Endothelial cell of umbilical vein (primary cell): ENCODE data around the gene TOPORS. TPM values are rescaled to one million over a fixed set of nuclear protein-coding genes. Genes with fewer than 3 reads are reported as not detected.

Experiments
- BruUV-seq: library from RNA; stranded (reverse); fragments of 400-500 nt; replicated peaks from 2 replicates; lab custom pipeline; 2021; lab: Mats Ljungman, UMichigan
- CTCF ChIA-PET: fragments of 300-600, 350-600 bp; sonication (Branson Sonifier 250); formaldehyde crosslinking; loops from one replicate; lab custom pipeline; 2021; ENCODE audit warnings: antibody characterized with exemption, inconsistent platforms; lab: Charles Lee
- POLR2A ChIA-PET: fragments of 300-600, 350-600 bp; sonication (Branson Sonifier 250); formaldehyde crosslinking; loops from one replicate; lab custom pipeline; 2021; ENCODE audit warnings: antibody characterized with exemption, inconsistent platforms; lab: Charles Lee
- DNase-seq: peaks from one replicate; pipeline ENCODE4 v3.0.0-alpha.2; 2011; ENCODE audit warnings: low read depth, low spot score
- FAIRE-seq: peaks from 2 replicates; lab custom pipeline; 2011; peaks lifted over from hg19 to GRCh38; lab: Jason Lieb, UNC
- H2AFZ ChIP-seq: 2 replicates; pipeline ENCODE4 v1.6.0; 2012; ENCODE audit warnings: low read depth, low read length, control low read depth, inconsistent platforms
- H3K27ac ChIP-seq: 2 replicates; pipeline ENCODE4 v1.5.1; 2011; ENCODE audit warnings: low read depth, mild to moderate bottlenecking, control low read depth, low read length, moderate library complexity; ENCODE audit not compliant: insufficient read depth
- H3K27me3 ChIP-seq, 2 experiments: 2 replicates each; pipeline versions ENCODE4 v1.6.0 to v1.6.1; 2011; ENCODE audit warnings: low read length in 2 of 2, mixed read lengths in 1 of 2; ENCODE audit not compliant: control insufficient read depth in 2 of 2, insufficient read depth in 2 of 2
- H3K36me3 ChIP-seq, 2 experiments: 2 replicates in 1 of 2; 3 replicates in 1 of 2; pipeline ENCODE4 v1.5.1; 2011; ENCODE audit warnings: low read length in 2 of 2, mild to moderate bottlenecking in 1 of 2, moderate library complexity in 1 of 2; ENCODE audit not compliant: control insufficient read depth in 2 of 2, insufficient read depth in 2 of 2; ENCODE audit errors: extremely low read depth in 1 of 2
- H3K4me1 ChIP-seq: 3 replicates; pipeline ENCODE4 v1.5.1; 2011; ENCODE audit warnings: mild to moderate bottlenecking, low read length; ENCODE audit not compliant: control insufficient read depth, insufficient read depth; ENCODE audit errors: extremely low read depth
- H3K4me2 ChIP-seq: 2 replicates; pipeline ENCODE4 v1.6.1; 2011; ENCODE audit warnings: low read length, control low read depth, mixed read lengths; ENCODE audit not compliant: insufficient read depth
- H3K4me3 ChIP-seq, 3 experiments: fragments of 200-600 bp in 1 of 3; sonication (generic), shearing (Covaris generic) in 1 of 3; replicated peaks in 1 of 3; 2 replicates each; pipeline ENCODE4 v1.5.1; 2011 to 2016; ENCODE audit warnings: control low read depth in 3 of 3, low read length in 3 of 3, mild to moderate bottlenecking in 2 of 3, inconsistent platforms in 1 of 3, low read depth in 1 of 3, moderate library complexity in 1 of 3; ENCODE audit not compliant: insufficient read depth in 1 of 3
- H3K79me2 ChIP-seq: 2 replicates; pipeline ENCODE4 v1.6.0; 2012; ENCODE audit warnings: low read length, inconsistent platforms; ENCODE audit not compliant: control insufficient read depth, insufficient read depth
- H3K9ac ChIP-seq: replicated peaks from 2 replicates; pipeline ENCODE3; 2011; ENCODE audit warnings: low read length, control low read depth; ENCODE audit not compliant: insufficient read depth; ENCODE audit errors: extremely low read depth
- H3K9me1 ChIP-seq: replicated peaks from 3 replicates; pipeline ENCODE4 v1.6.0; 2011; ENCODE audit warnings: mild to moderate bottlenecking, low read length; ENCODE audit not compliant: control insufficient read depth, insufficient read depth; ENCODE audit errors: extremely low read depth
- H3K9me3 ChIP-seq: replicated peaks from 2 replicates; pipeline ENCODE4 v1.5.1; 2012; ENCODE audit warnings: low read length, inconsistent platforms; ENCODE audit not compliant: control insufficient read depth, insufficient read depth
- H4K20me1 ChIP-seq: replicated peaks from 2 replicates; pipeline ENCODE3; 2011; ENCODE audit warnings: mild to moderate bottlenecking, low read length; ENCODE audit not compliant: control insufficient read depth, insufficient read depth; ENCODE audit errors: extremely low read depth
- EZH2 ChIP-seq: IDR thresholded peaks from 2 replicates; pipeline ENCODE4 v1.6.1; 2012; ENCODE audit warnings: borderline replicate concordance, low read depth, mild to moderate bottlenecking, moderate library complexity, low read length, inconsistent platforms; ENCODE audit not compliant: severe bottlenecking
- FOS ChIP-seq: IDR thresholded peaks from 2 replicates; pipeline ENCODE4 v1.6.1; 2011; ENCODE audit warnings: mild to moderate bottlenecking, low read length, moderate library complexity, borderline replicate concordance; ENCODE audit not compliant: insufficient read depth
- GATA2 ChIP-seq: IDR thresholded peaks from 2 replicates; pipeline ENCODE4 v1.7.0; 2011; ENCODE audit warnings: low read depth, mild to moderate bottlenecking, moderate library complexity, mixed read lengths, low read length; ENCODE audit not compliant: insufficient read length, insufficient read depth
- JUN ChIP-seq: IDR thresholded peaks from 2 replicates; pipeline ENCODE4 v1.6.1; 2011; ENCODE audit warnings: borderline replicate concordance, low read depth; ENCODE audit not compliant: insufficient read length, insufficient read depth
- MYC ChIP-seq: IDR thresholded peaks from one replicate; pipeline ENCODE4 v1.6.1; 2011; ENCODE audit warnings: mild to moderate bottlenecking, low read depth, low read length
- POLR2A ChIP-seq: IDR thresholded peaks from 2 replicates; pipeline ENCODE4 v1.6.1; 2012; ENCODE audit warnings: low read depth, mild to moderate bottlenecking, control low read depth, low read length
- POLR2AphosphoS5 ChIP-seq: IDR thresholded peaks from 2 replicates; pipeline ENCODE4 v1.6.1; 2012; ENCODE audit warnings: low read depth, mild to moderate bottlenecking, control low read depth, low read length, moderate library complexity; ENCODE audit not compliant: insufficient read depth
- dilution Hi-C: fragments of 300-500 bp; cut with MboI; formaldehyde crosslinking; loops from one replicate; pipeline ENCODE4 v1.15.0; 2019; ENCODE audit warnings: low sequenced_read_pairs; ENCODE audit not compliant: extremely low pct_ligation_motif_present
- intact Hi-C: fragments of 100-400 bp; cut with micrococcal nuclease; formaldehyde crosslinking; loops from one replicate; pipeline ENCODE4 v1.10.0; 2022
- polyA plus RNA-seq, 4 experiments: library from polyadenylated mRNA; depleted of rRNA in 3 of 4; stranded (reverse) in 3 of 4; unstranded in 1 of 4; fragments of >200 nt; gene quantifications; 2 replicates each; pipeline versions ENCODE4 v1.2.1 to v1.2.3, GENCODE V29; 2011 to 2012; ENCODE audit warnings: missing spikeins in 1 of 4
- total RNA-seq: library from RNA; stranded (reverse); gene quantifications from 2 replicates; pipeline ENCODE4 v1.2.3, GENCODE V29; 2021
- TF ChIP-seq, protein P1 (sequence below), 2 donors: IDR thresholded peaks; 1 replicate in 1 of 2; 2 replicates in 1 of 2; pipeline ENCODE4 v1.5.1; 2011; ENCODE audit warnings: low read length in 2 of 2, mild to moderate bottlenecking in 2 of 2, moderate library complexity in 2 of 2, control low read depth in 1 of 2, inconsistent platforms in 1 of 2, low read depth in 1 of 2; ENCODE audit not compliant: insufficient read depth in 1 of 2; ENCODE audit errors: extremely low read depth in 1 of 2
- TF ChIP-seq, protein P2 (sequence below): IDR thresholded peaks from 2 replicates; pipeline ENCODE4 v1.6.1; 2011; ENCODE audit not compliant: insufficient read depth, insufficient read length

TOPORS gene
- total and polyA plus RNA-seq, 2 donors (not counting 3 experiments of a cell fraction or from before 2014, with no cell fraction given) = 6.1 to 16.2 TPM

DNA sequence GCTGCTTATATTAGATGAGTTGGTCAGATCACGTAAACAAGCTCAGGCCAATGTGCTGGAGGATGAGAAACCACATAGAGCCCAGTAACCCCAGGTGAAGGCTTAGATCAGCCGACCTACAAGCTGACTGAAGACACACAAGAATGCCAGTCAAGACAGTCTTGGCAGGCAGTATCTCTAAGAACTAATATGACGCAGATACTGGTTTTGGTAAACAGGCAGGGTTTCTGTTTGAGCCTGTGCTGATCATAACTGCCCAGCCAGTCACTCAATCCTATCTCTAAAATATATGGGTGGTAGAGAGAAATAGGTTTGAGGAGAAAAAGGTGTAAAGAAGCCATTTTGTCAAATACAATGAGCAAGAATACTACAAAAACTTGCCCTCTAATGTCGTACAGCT, 18.6 kb downstream of the TOPORS start:
- no peak overlapping the region for H3K9ac ChIP-seq
- no TSS peak for BruUV-seq
- H3K27me3 ChIP-seq = no peaks in the 10 kb centered on the region
- H3K36me3 ChIP-seq = no peaks in the 10 kb centered on the region
- DNase-seq = no peak
- H3K4me2 ChIP-seq = no peak overlapping the region
- FAIRE-seq = no peak
- H3K9me3 ChIP-seq = no peaks in the 10 kb centered on the region
- no peak overlapping the region for H3K27ac ChIP-seq
- H4K20me1 ChIP-seq = no peaks in the 10 kb centered on the region
- POLR2A ChIA-PET = no interaction called here
- H3K79me2 ChIP-seq = no peaks in the 10 kb centered on the region
- H3K4me1 ChIP-seq = no peaks in the 10 kb centered on the region
- dilution Hi-C loops = no loop called here
- CTCF ChIA-PET = interaction anchor here (0.6 to 1.1 kb wide), 2 partner anchors 38 to 48 kb away, joined by 4 read pairs; no protein-coding TSS in a partner anchor
- H3K9me1 ChIP-seq = no peaks in the 10 kb centered on the region
- intact Hi-C loops = no loop called here
- no peak overlapping the region for H3K4me3 ChIP-seq
- no peak overlapping the region for H2AFZ ChIP-seq
- TF ChIP-seq MYC (no peak), EZH2 (no peak), POLR2A (no peak), JUN (no peak), GATA2 (no peak), FOS (no peak), POLR2AphosphoS5 (no peak)
- TF ChIP-seq, protein P1, sequence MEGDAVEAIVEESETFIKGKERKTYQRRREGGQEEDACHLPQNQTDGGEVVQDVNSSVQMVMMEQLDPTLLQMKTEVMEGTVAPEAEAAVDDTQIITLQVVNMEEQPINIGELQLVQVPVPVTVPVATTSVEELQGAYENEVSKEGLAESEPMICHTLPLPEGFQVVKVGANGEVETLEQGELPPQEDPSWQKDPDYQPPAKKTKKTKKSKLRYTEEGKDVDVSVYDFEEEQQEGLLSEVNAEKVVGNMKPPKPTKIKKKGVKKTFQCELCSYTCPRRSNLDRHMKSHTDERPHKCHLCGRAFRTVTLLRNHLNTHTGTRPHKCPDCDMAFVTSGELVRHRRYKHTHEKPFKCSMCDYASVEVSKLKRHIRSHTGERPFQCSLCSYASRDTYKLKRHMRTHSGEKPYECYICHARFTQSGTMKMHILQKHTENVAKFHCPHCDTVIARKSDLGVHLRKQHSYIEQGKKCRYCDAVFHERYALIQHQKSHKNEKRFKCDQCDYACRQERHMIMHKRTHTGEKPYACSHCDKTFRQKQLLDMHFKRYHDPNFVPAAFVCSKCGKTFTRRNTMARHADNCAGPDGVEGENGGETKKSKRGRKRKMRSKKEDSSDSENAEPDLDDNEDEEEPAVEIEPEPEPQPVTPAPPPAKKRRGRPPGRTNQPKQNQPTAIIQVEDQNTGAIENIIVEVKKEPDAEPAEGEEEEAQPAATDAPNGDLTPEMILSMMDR (IDR thresholded peaks at IDR 0.05; ENCODE audit: extremely low read depth in 1 of 2, insufficient read depth in 1 of 2, low read depth in 1 of 2, low read length in 2 of 2) = no peak
- TF ChIP-seq, protein P2, sequence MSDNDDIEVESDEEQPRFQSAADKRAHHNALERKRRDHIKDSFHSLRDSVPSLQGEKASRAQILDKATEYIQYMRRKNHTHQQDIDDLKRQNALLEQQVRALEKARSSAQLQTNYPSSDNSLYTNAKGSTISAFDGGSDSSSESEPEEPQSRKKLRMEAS = no peak
